C1 segment of cervical spinal cord (tissue), 14 donors: ENCODE results near the gene CUEDC1.

Experiments
- DNase-seq, 14 donors: peaks; one replicate each; lab custom pipeline; 2025; lab: John Stamatoyannopoulos, UW

The CUEDC1 gene

DNA sequence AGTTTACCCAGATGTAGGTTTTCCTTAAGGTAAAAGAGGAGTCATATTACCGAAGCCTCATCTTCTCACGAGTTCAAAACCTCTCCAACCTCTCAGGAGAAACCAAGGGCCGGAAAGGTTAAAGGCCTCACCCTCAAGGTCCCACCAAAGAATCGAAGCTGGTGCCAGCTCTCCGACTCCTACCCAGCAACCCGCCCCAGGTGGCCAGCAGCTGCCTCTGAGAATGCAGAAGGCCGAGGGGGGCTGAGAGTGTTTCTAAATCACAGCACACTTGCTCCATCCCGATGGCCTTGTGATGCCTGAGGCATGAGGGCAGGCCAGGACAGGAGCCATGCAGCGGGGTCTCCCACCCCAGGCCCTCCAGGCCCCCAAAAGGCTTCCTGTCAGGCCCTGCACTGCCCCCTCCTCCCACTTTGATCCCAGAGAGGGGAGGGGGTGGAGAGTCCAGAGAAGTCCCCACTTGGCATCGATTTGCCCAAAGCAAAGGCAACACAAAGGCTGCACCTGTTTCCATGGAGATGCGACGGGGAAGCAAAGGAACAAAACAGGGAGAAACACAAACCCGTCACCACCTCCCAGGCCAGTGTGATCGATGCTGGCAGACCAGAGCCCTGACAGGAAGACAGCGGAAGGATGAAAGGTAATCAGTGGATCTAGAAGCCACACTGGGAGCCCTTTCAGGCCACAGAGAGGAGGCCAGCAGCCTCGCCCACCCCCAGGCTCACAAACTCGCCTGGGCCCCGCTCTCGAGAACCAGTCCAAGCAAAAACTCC, 39.0 kb downstream of the CUEDC1 start:
- peak in 5 of 14 donors; percentile 51 to 85 (median 65) for DNase-seq

DNA sequence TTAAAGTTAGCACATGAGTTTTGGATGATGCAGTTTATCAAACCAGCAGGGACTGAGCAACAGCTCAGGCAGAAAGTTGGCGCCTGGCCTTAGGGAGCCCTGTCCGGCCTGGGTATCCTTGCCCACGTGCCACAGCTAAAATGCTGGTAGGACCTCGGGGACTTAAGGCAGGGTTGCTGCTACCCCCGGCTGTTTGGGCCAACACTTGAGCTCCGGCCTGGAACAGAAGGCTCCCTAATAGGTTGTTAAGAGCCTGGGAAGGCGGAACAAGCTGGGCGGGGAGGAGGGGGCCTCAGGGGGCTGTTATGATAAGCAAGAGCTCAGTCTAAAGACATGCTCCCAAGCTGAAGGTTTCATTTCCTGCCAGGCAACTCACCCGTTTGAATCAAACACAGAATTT, 39.7 kb downstream of the CUEDC1 start:
- DNase-seq: no peak

DNA sequence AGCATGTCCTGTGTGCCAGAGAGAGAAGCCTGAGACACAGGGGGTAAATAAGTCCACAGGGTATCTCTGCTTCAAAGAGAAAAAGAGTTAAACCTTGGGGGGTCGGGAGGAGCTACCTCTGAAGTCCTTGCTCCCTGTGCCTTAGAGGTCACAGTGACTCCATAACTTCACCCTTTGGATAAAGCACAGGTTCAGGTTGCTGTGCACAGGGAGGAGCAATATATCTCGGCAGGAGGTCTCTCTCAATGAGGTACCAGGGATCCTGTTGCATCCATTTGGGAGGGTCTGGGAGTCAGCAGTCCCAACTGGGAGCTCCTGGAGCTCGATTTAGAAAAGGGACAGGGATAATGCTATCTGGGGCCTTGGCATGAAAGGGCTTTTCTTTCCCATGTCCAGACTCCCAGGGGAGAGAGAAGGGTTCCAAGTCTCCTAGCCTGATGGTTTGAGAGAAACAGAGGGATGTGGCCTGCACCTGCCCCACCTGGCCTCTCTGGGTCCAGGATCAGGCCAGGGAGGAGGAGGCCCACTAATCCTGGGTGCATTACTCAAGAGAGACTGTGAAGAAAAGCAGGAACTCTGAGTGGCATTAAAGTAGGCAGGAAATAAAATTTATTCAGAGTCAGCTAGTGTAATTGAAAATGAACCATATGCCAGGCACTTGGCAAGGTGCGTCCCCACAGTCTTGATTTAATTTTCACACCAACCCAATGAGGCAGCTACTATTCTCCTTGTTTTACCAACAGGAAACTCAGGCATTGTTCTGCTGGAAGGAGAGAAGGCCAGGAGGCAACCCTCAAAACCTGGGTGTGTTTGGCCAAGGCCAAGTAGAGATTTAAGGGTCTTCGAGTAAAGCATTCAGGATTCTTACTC, 40.7 kb downstream of the CUEDC1 start:
- peak in 1 of 14 donors; percentile 62 for DNase-seq

GRCh38 chr17:57913575-57914272, 41.5 kb downstream of the CUEDC1 start:
- DNase-seq: peak in 1 of 14 donors; percentile 75

- DNase-seq: peak in 12 of 14 donors; percentile 59 to 93 (median 87)
These were observed 43.2 kb downstream of the CUEDC1 start for GRCh38 chr17:57911834-57912673.

DNA sequence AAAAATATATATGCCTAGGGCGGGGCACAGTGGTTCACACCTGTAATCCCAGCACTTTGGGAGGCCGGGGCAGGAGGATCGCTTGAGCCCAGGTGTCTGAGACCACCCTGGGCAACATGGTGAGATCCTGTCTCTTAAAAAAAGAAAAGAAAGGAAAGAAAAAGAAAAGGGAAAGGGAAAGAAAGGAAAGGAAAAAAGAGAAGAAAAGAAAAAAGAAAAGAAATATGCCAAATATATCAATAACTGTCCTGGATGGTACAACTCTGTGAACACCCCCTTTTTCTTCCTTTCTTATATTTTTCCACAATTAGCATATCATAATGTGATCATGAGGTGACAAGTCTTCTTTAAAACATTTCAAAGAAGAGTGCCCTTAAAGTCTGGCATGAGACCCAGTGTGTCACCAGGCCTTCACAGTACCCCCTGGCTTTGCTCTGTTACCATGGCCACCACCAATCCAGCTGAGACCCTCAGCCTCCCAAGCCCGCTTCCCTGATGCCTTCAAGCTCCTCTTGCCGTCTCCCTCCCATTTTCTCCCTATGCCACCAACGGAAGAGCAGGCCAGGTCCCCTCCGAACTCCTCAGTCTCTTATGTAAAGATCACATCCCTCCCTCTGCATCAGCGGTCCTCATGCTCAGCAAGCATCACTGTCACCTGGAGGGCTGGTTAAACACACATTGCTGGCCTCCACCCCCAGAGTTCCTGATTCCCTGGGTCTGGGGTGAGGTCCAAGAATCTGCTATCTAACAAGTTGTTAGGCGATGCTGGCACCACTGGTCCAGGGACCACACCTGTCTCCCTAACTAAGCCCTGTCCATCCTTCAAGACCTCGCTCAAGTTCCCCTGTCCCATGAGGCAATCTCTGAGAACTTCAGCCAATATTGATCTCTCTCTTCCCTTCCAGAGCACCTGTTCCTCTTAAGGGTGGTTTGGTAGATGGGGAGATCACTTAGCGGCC, 44.5 kb downstream of the CUEDC1 start:
- no peak for DNase-seq

- DNase-seq: no peak
These were observed 45.7 kb downstream of the CUEDC1 start for GRCh38 chr17:57909551-57909950.

DNA sequence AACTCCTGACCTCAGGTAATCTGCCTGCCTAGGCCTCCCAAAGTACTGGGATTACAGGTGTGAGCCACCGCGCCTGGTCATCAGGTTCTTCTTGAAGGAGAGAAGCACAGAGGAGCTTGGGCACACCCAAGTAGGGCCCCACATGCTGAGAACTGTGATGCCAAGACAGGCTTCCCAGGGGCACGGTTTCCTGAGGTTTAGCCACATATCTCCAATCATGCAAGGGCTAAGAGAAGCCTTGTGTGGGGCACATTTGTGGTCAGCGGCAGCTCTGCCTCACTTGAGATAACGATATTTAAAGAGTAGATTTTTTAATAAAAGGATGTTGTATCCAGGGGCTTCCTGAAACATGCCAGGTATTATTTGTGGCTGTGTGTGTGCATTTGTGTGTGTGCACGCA, 46.9 kb downstream of the CUEDC1 start:
- no peak for DNase-seq

DNA sequence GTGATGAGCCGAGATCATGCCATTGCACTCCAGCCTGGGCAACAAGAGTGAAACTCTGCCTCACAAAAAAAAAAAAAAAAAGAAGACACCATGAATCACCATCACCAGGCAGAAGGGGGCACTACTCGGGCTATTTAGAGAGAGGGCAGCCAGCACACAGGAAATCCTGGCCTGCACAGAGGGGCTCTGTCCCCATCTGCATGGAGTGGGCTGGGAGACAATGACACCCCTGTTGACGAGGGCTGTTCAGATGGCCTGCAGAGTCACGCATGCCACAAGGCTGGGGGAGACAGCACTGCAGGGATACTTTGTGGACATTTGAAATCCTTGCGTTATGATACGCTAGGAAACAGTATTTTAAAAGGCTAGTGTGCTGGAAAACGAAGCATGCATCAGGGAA, 48.3 kb downstream of the CUEDC1 start:
- peak in 12 of 14 donors; percentile 9 to 87 (median 76) for DNase-seq

GRCh38 chr17:57905875-57906455, 49.2 kb downstream of the CUEDC1 start:
- DNase-seq: no peak

DNA sequence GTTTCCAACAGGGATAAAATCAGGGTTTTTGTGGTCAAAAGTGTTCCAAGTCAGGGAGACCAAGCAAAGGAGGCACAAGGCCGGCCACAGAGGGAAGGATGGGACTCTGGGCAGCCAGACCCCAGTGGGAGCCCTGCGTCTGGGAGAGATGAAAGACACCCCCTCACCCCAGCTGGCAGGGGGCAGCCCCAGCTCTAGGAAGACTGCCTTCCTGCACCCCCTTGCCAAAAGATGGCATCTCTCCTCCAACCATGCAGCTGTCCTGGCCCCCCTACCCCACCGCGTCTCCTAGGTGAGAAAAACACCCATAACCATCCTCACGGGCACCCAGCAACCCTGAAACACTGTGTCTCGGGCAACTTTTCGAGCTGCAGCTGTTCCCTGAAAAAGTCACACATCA, 51.3 kb downstream of the CUEDC1 start:
- DNase-seq: no peak

- peak in 13 of 14 donors; percentile 23 to 93 (median 69) for DNase-seq
These were observed 52.1 kb downstream of the CUEDC1 start for GRCh38 chr17:57902800-57903759.

- DNase-seq: no peak
These were observed 53.0 kb downstream of the CUEDC1 start for GRCh38 chr17:57902117-57902799.

DNA sequence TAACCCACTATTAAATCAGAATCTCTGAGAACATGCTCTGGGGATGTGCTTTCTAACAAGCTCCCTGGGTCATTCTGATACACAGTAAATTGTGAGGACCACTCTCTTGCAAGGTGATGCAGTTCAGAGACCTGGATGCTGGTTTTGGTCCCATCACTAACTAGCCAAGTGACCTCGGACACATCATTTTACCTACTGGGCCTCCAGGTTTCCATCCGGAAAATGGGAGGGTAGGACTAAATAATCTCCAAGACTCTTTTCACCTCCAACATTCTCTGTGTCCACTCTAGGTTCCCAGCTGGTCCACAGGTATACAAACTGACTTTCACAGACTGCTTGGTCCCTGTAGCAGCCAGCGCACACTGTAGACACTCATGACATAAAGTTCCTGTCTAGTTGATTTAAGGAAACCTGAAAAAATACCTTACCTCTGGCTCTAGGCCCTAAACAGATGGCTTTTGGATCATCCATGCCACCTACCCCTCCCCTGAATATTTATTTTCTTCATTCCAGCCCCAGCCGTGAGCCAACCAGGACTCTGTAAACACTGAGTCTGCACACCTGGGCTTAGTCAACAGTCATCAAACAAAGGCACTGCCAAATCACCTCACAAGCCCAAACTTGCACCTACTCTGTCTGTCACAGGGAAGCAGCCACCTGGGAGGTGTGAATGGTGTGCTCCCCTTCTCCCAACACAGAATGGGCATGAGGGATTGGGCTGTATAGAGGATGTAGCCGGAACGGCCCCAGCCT, 54.0 kb downstream of the CUEDC1 start:
- DNase-seq: no peak

DNA sequence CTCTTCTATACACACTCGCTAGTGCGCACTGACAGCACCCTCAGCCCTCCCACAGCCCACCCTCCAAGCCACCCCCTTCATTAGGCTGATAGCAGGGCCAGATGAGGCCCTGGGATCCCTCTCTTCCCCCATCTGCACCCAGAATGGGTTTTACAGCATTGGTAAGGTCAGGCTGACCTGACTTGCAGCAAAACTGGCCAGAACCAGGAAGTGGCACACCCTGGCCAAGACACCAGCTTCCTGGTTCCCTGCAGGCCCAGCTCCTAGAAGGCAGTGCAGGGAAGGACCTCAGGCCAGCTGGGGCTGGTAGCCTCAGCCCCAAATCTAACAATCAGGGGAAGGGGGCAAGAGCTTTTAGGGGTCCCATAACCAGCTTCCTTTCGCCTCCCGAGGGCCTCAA, 55.4 kb downstream of the CUEDC1 start:
- peak in 1 of 14 donors; percentile 50 for DNase-seq

DNA sequence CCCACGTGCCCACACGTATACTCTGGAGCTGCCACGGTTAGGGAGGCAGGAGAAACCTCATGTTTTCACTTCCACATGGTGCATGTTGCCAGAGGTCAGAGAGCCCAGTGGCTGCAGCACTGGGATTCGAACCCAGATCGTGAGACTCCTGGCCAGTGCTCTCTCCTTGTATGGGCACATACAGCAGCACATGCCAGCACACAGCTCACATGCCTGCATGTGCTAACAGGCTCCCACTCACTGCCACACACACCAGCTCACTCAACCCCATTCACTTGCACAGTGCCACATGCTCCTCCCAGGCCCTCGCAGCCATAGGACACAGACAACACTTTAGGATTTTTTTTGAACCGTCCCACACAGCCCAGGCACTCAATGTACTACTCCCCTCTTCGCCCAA, 55.8 kb downstream of the CUEDC1 start:
- no peak for DNase-seq
